CD4-positive, alpha-beta T cell treated with Interleukin-6 at 100 ng/mL for 8 hours (primary cell): ENCODE data around the gene PNRC2.
A peak's percentile ranks its signal among the peaks of the same experiment; 100 is the strongest.

Source experiments
- DNase-seq: peaks from one replicate; pipeline ENCODE4 v3.0.0-alpha.2; 2020; ENCODE audit warnings: mixed read lengths, low spot score

The PNRC2 gene, protein sequence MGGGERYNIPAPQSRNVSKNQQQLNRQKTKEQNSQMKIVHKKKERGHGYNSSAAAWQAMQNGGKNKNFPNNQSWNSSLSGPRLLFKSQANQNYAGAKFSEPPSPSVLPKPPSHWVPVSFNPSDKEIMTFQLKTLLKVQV

DNA sequence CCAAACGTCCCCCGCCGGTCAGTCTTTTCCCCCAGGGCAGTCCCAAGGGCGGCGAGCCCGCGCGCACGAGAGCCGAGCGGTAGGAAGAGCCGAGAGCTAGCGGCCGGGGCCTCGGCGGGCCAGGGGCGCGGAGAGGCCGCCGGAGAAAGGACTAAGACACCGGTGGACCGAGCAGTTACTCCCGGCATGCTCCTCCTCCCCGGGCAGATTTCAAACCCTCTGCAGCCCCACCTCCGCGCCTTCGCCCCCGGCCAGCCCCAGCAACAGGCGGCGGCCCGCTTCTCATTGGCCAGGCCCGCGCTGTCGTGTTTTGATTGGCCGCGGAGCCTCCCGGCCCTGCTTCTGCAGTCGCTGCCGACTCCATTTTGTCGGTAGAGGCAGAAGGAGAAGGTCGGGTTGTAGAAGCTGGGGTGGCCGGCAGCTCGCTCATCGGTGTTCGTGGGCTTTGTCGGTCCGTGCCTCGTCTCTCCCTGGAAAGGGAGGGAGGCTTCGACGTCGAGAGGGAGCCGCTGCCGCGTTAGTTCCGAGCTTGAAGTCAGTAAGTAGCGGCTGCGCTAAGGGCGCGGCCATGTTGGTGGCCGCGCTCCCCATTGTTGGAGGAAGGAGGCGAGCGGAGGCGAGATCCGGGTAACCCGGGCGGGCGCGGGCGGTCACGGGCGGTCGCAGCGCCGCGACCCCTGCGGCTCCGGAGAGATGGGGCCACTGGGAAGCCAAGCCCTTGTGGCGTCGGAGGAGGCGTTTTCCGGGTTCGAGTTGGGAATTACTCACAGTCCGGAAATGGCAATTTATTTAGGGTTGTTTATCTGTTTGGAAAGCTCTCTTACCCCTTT lies at the start of gene PNRC2:
Gene PNRC2 (plus strand): TSS at position 368 of the 830 bp plus-strand sequence. CDS start 1,630 bp downstream, outside the sequence.
- DNase-seq = peak; percentile 94

DNA sequence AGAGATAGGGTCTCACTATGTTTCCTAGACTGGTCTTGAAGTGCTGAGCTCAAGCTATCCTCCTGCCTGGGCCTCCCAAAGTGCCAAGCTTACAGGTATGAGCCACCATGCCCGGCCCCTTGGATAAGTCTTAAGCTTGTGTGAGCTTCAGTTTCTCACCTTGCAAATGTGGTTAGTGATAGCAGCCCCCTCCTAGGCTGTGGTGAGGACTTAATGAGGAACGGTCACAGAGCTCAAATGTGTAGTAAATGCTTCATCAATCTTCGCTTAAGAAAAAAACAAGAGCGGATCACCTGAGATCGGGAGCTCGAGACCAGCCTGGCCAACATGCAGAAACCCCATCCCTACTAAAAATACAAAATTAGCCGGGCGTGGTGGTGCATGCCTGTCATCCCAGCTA lies 49.5 kb upstream of the PNRC2 start:
- no peak for DNase-seq

DNA sequence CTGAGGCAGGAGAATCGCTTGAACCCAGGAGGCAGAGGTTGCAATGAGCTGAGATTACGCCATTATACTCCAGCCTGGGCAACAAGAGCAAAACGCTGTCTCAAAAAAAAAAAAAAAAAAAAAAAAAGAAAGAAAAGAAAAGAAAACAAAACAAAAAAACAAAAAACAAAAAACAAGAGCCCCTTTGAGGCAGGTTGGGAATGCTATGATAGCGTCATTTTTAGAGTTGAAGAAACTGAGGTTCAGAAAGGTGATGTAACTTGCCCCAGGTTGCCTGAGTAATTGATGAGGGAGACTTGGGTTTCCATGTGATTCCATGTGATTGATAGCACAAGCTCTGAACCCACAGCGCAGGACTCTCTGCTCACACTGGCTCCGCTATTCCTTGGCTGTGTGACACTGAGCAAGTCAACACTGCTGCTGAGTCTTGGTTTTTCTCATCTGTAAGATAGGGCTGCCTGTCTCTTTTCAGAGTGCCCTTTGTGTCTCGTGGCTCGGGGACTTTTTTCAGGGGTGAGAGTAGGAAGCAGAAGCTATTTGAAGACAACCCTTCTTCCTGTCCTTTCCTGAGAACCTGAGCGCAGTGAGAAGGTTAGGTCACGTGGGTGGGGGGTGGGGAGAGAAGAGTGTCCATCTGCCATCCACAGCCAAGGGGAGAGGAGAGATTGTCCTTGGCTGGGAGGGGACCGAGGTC lies 48.9 kb upstream of the PNRC2 start:
- DNase-seq = no peak

DNA sequence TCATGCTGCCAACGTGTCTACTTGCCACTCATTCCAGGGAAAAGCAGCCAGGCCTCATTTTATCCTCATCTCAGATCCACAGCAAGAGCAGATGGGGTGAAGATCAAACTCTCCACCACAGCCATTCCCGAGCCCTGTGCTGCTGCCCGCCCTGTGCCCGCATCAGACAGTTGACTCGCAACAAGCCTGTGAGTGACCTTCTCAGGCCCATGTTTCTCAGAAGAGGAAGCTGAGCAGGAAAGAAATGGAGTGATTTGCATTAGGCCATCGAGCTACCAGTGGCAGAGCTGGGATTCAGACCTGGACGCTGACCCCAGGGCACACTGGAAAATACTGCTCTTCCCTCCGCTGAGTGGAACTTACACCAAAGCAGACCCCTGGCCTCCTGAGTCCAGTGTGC lies 47.7 kb upstream of the PNRC2 start:
- no peak for DNase-seq

DNA sequence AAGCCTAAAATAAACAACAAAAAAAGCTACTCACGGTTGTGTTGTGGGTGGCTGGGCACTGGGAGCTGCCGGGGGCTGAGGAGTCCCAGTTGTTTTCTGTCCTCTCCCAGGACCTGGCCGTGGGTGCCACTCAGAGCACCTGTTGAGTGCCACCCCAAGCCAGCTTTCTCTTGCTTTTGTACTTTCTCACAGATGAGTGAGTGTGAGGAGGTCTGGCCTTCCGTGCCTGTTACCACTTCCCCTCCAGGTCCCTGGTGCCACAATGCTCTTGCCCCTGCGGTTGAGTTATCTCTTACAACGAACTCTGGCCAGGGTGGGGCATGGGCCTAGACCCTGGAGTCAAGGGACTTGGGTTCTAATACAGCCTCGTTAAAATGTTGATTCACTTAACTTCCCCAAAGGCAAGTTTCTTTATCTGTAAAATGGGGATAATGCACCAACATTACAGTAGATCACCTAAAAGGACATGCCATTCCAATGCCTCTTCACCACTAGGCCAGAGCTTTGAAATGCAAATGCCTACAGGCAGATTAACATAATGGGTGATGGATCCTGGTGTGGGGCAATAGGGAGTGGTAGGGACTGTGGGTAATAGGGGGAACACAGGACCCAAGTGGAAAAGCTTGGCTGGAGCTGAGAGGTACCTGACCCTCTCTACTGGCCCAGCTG lies 46.3 kb upstream of the PNRC2 start, which contains the start of gene CNR2:
Gene CNR2 (minus strand): TSS at position 151 of the 669 bp plus-strand sequence. CDS start 37,745 bp downstream, outside the sequence.
- DNase-seq = peak; percentile 16

DNA sequence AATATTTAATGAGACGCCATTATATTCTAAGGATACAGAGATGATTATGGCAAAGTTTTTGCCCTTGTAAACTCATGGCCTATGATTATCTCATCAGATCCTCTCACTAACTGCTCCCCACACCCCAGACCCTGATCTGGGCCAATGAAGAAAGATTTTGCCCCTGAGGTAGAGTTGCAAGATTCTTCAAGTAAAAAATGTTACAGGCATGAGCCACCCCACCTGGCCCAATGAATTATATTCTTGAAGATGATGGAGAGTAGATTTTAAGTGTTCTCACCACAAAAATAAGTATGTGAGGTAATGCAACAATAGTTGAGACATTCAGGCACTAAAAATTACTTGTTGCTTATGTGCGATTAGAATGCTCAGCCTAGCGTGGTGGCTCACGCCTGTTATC lies 44.7 kb upstream of the PNRC2 start:
- DNase-seq = no peak

DNA sequence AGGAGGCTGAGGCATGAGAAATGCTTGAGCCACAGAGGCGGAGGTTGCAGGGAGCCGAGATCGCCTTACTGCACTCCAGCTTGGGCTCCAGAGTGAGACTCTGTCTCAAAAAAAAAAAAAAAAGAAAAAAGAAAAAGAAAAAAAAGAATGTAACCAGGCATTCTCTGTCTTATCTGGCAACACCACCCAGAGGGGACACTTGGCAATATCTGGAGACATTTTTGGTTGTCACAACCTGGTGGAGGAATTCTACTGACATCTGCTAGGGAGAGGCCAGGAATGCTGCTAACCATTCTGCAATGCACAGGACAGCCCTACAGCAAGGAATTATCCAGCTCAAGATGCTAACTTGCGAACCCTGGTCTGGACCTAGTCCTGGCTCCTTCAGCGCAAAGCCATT lies 44.2 kb upstream of the PNRC2 start:
- DNase-seq = no peak

DNA sequence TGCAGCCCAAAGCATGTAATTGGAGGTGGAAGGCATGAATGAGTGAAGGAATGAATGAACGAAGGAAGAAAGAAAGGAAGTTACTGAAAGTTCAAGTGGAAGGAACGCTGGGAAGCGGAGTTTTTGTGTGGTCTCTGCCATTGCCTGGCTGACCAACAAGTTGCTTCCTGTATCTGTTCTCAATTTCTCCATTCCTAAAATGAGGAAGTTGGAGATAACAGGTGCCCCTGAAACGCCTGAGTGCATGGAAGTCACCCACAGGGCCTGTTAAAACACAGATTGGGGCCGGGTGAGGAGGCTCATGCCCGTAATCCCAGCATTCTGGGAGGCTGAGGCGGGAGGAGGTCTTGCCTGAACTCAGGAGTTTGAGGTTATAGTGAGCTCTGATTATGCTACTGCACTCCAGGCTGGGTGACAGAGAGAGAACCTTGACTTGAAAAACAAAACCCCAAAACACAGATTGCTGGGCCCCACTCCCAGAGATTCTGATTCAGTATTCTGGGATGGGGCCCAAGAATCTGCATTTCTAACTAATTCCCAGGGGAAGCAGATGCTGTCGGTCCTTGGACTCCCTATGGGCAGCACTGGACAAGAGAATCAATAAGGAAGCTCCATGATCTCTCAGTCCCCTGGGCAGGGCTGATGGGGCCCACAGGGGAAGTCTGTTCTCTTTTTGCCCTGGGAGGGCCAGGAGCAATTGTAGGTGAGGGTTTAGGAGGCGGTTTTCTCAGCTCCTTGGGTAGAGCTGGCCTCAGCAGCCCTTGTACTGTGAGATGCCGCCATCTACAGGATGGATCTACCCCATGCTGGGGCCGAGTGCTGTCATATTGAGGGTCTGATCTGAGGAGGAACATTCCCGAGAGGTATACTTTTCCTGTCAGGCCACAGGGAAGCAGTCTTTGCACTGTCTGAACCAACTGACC lies 43.2 kb upstream of the PNRC2 start:
- peak; percentile 44 for DNase-seq

DNA sequence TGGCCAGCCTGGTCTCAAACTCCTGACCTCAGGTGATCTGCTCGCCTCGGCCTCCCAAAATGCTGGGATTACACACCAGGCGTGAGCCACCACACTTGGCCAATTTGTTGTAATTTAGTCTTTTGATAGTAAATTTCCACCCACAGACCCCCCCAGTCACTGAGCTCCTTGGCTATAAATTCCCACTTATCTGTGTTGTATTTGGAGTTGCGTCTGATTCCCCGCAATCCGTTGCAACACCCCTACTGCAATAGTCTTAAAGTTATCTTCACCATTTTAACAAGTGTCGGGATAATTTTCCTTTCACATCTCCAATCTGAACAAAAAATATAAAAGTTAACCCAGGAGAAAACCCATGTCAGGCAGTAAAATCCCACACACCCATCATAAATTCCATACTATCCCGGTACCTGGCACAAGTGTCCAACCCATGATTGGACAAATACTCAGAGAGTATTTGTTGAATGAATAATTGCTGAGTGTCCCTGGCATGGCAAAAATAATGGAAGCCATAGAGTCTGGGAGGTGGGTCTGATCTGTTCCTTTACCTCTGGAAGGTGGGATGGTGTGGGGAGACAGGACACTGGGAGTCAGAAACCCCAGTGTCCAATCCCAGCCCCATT lies 37.2 kb upstream of the PNRC2 start:
- DNase-seq = no peak

DNA sequence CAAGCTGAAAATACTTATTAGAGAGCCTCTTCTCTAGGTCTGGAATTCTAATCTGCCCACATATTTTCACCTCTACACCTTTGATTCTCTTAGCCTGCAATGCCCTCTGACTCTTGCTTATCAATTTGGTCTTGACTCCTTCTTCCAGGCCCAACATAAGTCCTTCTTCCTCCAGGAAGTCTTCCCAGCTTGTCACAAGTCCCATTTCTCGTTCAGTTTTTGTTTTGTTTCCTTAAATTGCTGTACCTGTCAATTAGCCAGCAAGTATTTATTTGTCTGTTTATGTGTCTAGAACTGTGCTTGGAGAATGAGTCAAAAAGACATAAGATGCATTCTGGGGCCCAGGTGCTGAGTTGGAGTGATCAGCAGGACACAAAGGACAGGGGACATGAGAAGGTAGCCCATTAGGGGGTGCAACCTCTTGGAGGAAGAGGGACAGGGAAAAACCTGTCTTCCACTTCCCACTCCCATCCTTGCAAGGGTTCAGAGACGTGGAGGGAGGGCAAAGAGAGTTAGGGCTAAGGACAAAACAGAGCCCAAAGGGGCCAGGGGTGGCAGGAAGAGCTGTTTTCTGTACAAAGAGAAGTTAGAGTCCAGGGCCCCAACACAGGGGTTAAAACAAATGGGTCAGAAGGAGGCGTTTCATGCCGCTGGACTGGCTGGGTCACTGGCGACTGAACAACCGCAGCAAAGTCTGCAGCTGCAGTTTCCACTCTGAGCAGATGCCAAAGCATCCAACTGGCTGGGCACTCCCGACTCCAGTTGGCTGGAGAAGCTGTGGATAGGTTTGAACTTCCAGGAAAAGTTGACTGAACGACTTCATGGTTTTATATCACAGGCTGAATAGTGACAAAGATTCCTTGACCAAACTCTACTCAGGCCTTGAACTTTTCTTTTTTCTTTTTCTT lies 35.8 kb upstream of the PNRC2 start:
- DNase-seq = no peak

DNA sequence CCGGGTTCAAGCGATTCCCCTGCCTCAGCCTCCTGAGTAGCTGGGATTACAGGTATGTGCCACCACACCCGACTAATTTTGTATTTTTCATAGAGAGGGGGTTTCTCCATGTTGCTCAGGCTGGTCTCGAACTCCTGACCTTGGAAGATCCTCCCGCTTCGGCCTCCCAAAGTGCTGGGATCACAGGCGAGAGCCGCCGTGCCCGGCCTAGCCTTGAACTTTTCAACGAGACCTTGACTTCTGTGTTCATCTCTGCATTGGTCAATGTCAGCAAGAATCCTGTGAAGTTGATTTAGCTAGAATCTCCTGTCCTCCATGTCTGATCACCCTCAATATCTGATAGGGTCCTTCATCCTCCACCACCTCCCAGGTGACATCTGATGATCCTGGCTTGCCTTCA lies 35.0 kb upstream of the PNRC2 start:
- no peak for DNase-seq

DNA sequence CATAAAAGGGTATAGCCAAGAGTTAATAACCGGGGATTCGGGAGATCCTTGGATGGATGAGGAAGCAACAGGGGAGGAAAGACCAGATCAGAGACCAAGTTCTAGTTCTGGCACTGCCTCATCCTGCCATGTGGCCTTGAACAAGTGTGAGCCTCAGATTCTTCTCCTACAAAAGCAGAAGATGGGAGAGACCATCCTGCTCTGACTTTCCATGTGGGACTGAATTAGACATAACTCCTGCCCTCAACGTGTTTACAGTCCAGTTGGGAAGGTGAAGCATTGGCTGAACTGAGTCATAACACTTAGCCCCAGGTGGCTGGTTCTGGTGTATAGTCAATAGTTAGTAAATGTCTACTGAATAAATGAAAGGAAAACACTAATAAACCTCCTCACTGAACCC lies 34.3 kb upstream of the PNRC2 start:
- no peak for DNase-seq

DNA sequence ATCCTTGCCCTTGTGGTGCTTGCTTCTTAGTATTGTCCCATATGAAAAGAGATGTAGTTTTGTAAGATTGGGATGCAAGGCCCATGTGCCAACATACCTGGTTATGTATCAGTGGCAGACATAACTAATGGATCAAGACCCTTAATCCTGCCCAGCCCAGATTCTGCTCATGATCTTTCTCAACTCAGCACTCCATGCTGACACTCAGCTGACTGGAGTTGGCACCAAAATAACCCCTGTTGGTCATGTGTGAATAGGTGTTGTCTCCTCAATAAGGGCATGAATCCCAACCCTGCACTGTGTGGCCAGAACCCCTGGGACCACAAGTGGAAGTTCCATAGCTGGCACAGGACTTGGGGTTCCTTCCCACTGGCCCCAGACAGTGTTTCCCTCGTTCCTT lies 32.5 kb upstream of the PNRC2 start:
- DNase-seq = no peak

DNA sequence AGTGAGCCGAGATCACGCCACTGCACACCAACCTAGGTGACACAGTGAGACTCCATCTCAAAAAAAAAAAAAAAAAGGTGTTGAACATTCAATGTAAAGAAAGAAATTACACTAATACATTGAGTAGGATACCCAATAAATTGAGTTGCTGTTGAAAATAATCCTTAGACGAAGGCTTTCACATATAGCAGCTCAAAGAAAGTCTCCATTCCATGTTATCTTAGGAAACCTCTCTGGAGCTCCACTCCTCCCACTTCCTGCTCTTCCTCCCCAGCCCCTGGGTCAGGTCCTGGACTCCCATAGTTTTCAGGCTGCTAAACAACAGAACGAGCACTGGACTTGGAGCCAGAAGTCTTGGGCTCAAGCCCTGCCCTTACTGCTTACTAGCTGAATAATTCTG lies 30.8 kb upstream of the PNRC2 start:
- DNase-seq = no peak

DNA sequence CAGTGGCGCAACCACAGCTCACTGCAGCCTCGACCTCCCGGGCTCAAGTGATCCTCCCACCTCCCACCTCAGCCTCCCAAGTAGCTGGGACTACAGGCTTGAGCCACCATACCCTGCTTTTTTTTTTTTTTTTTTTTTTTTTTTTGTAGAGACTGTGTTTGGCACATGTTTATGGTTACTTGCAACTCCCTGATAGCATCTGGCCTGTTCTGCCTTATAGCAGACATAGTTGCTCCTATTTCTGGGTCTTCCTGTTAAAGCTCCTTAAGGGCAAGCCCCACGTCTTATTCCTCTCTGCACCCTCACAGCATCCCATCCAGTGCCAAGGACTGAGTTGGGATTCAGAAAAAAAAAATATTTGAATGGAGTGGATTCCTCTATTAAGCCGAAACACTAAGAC lies 29.4 kb upstream of the PNRC2 start:
- DNase-seq = no peak

DNA sequence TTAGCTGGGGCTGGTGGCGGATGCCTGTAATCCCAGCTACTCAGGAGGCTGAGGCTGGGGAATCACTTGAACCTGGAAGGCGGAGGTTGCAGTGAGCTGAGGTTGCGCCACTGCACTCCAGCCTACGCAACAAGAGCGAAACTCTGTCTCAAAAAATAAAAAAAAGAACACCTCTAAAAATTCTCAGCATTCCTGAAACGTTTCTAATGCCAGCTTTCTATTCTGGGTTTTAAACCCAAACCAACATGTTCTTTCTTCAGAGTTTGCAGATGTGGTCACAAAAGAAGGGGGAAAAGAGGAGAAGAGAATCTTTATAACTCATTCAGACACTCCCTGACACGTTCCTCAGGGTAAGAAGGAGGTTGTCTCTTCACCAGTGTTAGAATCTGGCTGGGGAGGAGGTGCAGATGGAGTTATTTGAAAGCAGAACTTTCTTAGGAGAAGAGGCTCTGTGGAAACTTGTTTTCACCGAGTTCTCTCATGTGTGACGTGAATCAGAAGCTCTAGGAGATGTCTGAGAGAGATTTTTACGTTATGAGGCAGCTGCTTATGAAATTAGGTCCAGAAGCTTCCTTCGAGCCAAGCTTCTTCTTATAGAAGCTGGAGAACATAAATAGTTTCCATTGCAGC lies 28.7 kb upstream of the PNRC2 start:
- DNase-seq = no peak

DNA sequence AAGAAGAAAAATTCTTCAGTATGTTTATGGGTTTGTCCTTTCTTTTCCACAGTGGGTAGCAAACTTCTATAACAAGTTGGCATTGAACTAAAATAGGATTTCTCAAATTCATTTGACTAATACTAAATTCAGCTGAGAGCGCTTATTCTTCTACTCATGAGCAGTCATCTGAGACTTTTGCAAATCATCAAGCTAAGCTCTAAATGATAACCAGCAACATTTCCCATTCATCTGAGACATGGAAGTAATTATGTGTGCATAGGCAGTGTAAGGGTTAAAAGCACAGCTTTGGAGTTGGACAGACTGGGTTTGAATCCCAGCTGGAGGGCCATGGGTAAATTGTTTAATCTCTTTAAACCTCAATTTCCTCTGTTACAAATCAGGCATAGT lies 28.1 kb upstream of the PNRC2 start:
- no peak for DNase-seq

DNA sequence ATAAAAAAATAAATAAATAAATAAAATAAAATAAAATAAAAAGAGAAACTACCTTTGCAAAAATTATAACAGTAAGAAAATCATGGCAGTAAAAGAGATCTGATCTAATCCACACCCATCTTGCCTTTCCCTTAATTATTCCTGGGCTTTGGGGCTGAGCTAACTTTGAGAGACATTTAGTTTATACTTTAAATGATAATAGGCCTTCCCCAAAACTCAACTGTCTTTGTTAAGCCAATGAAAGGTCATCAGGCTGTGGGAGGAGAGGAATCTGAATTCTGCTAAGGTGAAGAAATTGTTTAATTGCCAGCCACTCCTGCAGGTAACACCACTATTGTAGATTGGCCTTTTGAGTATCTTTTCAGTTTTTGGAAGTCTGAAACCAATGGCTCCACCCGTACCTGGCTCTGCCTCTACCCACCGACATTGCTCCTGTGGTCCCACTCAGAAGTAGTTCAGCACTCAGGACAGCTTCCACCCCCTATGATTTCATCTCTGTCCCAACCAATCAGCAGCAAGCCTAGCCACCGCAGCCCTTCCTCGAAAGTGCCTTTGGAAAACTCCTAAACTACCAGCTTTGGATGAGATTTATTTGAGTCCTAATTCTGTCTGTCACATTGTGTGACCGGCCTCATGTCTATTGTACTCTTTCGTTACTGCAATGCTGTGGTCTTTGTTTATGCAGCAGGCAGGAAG lies 23.0 kb upstream of the PNRC2 start:
- no peak for DNase-seq

DNA sequence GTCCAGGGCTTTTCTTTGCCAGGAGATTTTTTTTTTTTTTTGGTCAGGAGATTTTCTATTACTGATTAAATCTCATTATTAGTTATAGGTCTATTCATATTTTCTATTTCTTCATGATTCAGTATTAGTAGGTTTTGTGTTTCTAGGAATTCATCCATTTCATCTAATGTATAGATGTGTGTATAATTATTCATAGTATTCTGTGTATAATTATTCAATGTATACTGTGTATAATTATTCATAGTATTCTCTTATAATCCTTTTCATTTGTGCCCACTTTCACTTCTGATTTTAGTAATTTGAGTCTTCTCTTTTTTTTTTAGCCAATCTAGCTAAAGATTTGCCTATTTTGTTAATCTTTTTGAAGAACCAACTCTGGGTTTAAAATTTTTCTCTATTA lies 12.3 kb upstream of the PNRC2 start:
- no peak for DNase-seq
